Measurements from ENCODE around the gene PTPRN2.

DNA sequence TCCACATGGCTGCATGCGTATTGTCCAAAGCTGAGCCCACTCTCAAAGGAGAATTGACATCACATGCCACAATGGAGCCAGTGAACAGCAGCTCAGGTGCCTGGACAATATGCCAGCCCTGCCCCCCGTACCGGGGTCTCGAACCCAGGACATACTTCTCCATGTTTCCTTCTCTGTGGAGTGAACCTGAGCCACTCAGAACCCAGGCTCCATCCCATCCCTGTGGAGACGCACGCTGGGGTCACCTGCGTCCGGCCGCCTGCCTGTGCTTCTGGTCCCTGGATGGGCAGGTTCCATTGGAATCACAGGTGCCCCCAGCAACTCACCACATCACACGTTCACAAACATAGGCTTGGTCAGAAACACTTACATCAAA lies 1021.0 kb downstream of the PTPRN2 start:
- TF ChIP-seq L3MBTL2 (conservative IDR thresholded peaks at IDR 0.05) (no peak), PKNOX1 (IDR thresholded peaks at IDR 0.05) (no peak), HDGF (IDR thresholded peaks at IDR 0.05; ENCODE audit: borderline replicate concordance) (no peak), FOXM1 (IDR thresholded peaks at IDR 0.05; ENCODE audit: borderline replicate concordance) (no peak), SP1 (IDR thresholded peaks at IDR 0.05) (no peak), BHLHE40 (IDR thresholded peaks at IDR 0.05; ENCODE audit: borderline replicate concordance) (no peak), NFRKB (IDR thresholded peaks at IDR 0.05) (no peak), LEF1 (IDR thresholded peaks at IDR 0.05; ENCODE audit: borderline replicate concordance) (no peak), ELF4 (IDR thresholded peaks at IDR 0.05) (no peak), FOXK2 (IDR thresholded peaks at IDR 0.05) (no peak)
